K562 (cell line): Measurements from ENCODE around the gene CKAP5. TPM values are rescaled to one million over a fixed set of nuclear protein-coding genes. Genes with fewer than 3 reads are reported as not detected.

ENCODE experiments used
- ATAC-seq: fragments of 200-7000 bp; cut with Tn5 transposase; 3 replicates; pipeline ENCODE4 v1.9.1; 2020; ENCODE audit warnings: moderate library complexity
- BruUV-seq: library from RNA; stranded (reverse); fragments of 400-500 nt; replicated peaks from 2 replicates; lab custom pipeline; 2021; lab: Mats Ljungman, UMichigan
- CTCF ChIA-PET: fragments of 300-600 bp; formaldehyde crosslinking; extraction: SDS; loops from one replicate; lab custom pipeline; 2021; ENCODE audit warnings: low intra/inter-chr PET ratio; lab: Yijun Ruan, JAX
- POLR2A ChIA-PET: fragments of 300-600, 350-650 bp; sonication (Branson Sonifier 250); formaldehyde crosslinking; extraction: SDS; loops from one replicate; lab custom pipeline; 2021; ENCODE audit warnings: antibody characterized with exemption, inconsistent platforms; lab: Yijun Ruan, JAX
- DNase-seq, 4 experiments: peaks; one replicate each; pipeline versions ENCODE4 v3.0.0 to v3.0.0-alpha.2; 2011 to 2018; ENCODE audit warnings: low spot score in 3 of 4, mixed read lengths in 3 of 4; ENCODE audit errors: extremely low read depth in 1 of 4
- FAIRE-seq: peaks from 2 replicates; lab custom pipeline; 2011; peaks lifted over from hg19 to GRCh38; lab: Jason Lieb, UNC
- H2AFZ ChIP-seq: 2 replicates; pipeline ENCODE4 v1.6.0; 2011; ENCODE audit warnings: low read depth, low read length, control low read depth, inconsistent platforms
- H3K27ac ChIP-seq: fragments of 200-600 bp; 3 replicates; pipeline ENCODE4 v1.8.0; 2011; ENCODE audit warnings: low read depth, mild to moderate bottlenecking, control low read depth, inconsistent platforms, low read length, moderate library complexity, mixed read lengths; ENCODE audit errors: extremely low read depth
- H3K27me3 ChIP-seq, 2 experiments: fragments of 300-600 bp in 1 of 2; 2 replicates in 1 of 2; 3 replicates in 1 of 2; pipeline versions ENCODE4 v1.6.0 to v1.8.0; 2011; ENCODE audit warnings: inconsistent platforms in 2 of 2, low read length in 2 of 2, mild to moderate bottlenecking in 1 of 2, mixed read lengths in 1 of 2, moderate library complexity in 1 of 2; ENCODE audit not compliant: control insufficient read depth in 2 of 2, insufficient read depth in 2 of 2
- H3K36me3 ChIP-seq: fragments of 300-600 bp; 3 replicates; pipeline ENCODE4 v1.8.0; 2011; ENCODE audit warnings: mild to moderate bottlenecking, low read length, inconsistent platforms; ENCODE audit not compliant: control insufficient read depth, insufficient read depth
- H3K4me1 ChIP-seq, 2 experiments: fragments of 200-600 bp in 1 of 2; replicated peaks in 1 of 2; 2 replicates in 1 of 2; 3 replicates in 1 of 2; pipeline versions ENCODE4 v1.5.1 to v1.8.0; 2011; ENCODE audit warnings: inconsistent platforms in 2 of 2, low read length in 2 of 2, mild to moderate bottlenecking in 1 of 2, mixed read lengths in 1 of 2, moderate library complexity in 1 of 2; ENCODE audit not compliant: control insufficient read depth in 2 of 2, insufficient read depth in 2 of 2
- H3K4me2 ChIP-seq: 2 replicates; pipeline ENCODE4 v1.6.1; 2011; ENCODE audit warnings: low read length, control low read depth, inconsistent platforms, mixed read lengths; ENCODE audit not compliant: insufficient read depth
- H3K4me3 ChIP-seq: fragments of 200-600 bp; sonication (generic), shearing (Covaris generic); 2 replicates; pipeline ENCODE4 v1.5.1; 2016; ENCODE audit warnings: control low read depth, inconsistent platforms
- H3K79me2 ChIP-seq: fragments of 200-600 bp; 3 replicates; pipeline ENCODE4 v1.8.0; 2011; ENCODE audit warnings: low read length, inconsistent platforms; ENCODE audit not compliant: control insufficient read depth, insufficient read depth
- H3K9ac ChIP-seq, 2 experiments: 2 replicates each; pipeline versions ENCODE4 v1.6.0 to v1.6.1; 2011; ENCODE audit warnings: low read depth in 2 of 2, low read length in 2 of 2, control low read depth in 1 of 2, inconsistent platforms in 1 of 2, mild to moderate bottlenecking in 1 of 2, mixed read lengths in 1 of 2; ENCODE audit not compliant: insufficient read depth in 1 of 2
- H3K9me1 ChIP-seq: one replicate; pipeline ENCODE4 v1.6.0; 2011; ENCODE audit warnings: inconsistent platforms, mild to moderate bottlenecking, low read length, moderate library complexity; ENCODE audit not compliant: control insufficient read depth, insufficient read depth
- H3K9me3 ChIP-seq: replicated peaks from 2 replicates; pipeline ENCODE4 v1.5.1; 2011; ENCODE audit warnings: low read depth, low read length, inconsistent platforms; ENCODE audit not compliant: control insufficient read depth, insufficient read depth
- H4K20me1 ChIP-seq: replicated peaks from 2 replicates; pipeline ENCODE4 v1.6.1; 2011; ENCODE audit warnings: low read length, inconsistent platforms, mixed read lengths; ENCODE audit not compliant: control insufficient read depth, insufficient read depth
- FOXA1 ChIP-seq: fragments of 450-650 bp; IDR thresholded peaks from 2 replicates; pipeline ENCODE4 v1.6.1; 2016; ENCODE audit warnings: mild to moderate bottlenecking, borderline replicate concordance
- FOXP1 ChIP-seq: sonication (generic); formaldehyde crosslinking; IDR thresholded peaks from 2 replicates; pipeline ENCODE4 v1.8.0; 2022; ENCODE audit warnings: mild to moderate bottlenecking, missing genetic modification reagents
- HNRNPH1 ChIP-seq: fragments of 200-400 bp; formaldehyde crosslinking; optimal IDR thresholded peaks from 2 replicates; pipeline ENCODE3; 2017; ENCODE audit warnings: low read depth, mild to moderate bottlenecking, low read length, moderate library complexity
- MYBL2 ChIP-seq, 2 experiments: fragments of 450-650 bp in 1 of 2; sonication (generic) in 1 of 2; formaldehyde crosslinking in 1 of 2; IDR thresholded peaks; 2 replicates each; pipeline versions ENCODE4 v1.6.1 to v1.8.1; 2017 to 2022; ENCODE audit warnings: borderline replicate concordance in 1 of 2, inconsistent platforms in 1 of 2, low read depth in 1 of 2, mild to moderate bottlenecking in 1 of 2, missing genetic modification reagents in 1 of 2, moderate library complexity in 1 of 2
- NFXL1 ChIP-seq: fragments of 450-650 bp; formaldehyde crosslinking; IDR thresholded peaks from 2 replicates; pipeline ENCODE4 v1.4.0; 2021; ENCODE audit warnings: mild to moderate bottlenecking
- OTX1 ChIP-seq: fragments of 450-650 bp; formaldehyde crosslinking; IDR thresholded peaks from 2 replicates; pipeline ENCODE4 v1.4.0; 2022; ENCODE audit warnings: mild to moderate bottlenecking
- SMAD3 ChIP-seq: fragments of 450-650 bp; formaldehyde crosslinking; conservative IDR thresholded peaks from 2 replicates; pipeline ENCODE4 v1.4.0; 2020; ENCODE audit warnings: mild to moderate bottlenecking
- TGIF2 ChIP-seq: sonication (generic); formaldehyde crosslinking; IDR thresholded peaks from 2 replicates; pipeline ENCODE4 v1.8.1; 2022; ENCODE audit warnings: mild to moderate bottlenecking, missing genetic modification reagents, moderate library complexity
- ZNF12 ChIP-seq: sonication (generic); formaldehyde crosslinking; IDR thresholded peaks from 2 replicates; pipeline ENCODE4 v1.4.0; 2020; ENCODE audit warnings: mild to moderate bottlenecking, missing genetic modification reagents
- ZSCAN29 ChIP-seq: fragments of 450-650 bp; IDR thresholded peaks from 2 replicates; pipeline ENCODE4 v1.6.1; 2017
- WGBS: fragments of 100-300 bp; shearing (Covaris generic); methylation state at CpG from one replicate; pipeline ENCODE4 v1.1.6; 2016; ENCODE audit warnings: low coverage, mixed read lengths; ENCODE audit not compliant: insufficient coverage; ENCODE audit errors: missing lambda C conversion rate; 5-methylcytosine and 5-hydroxymethylcytosine counted together
- in situ Hi-C: fragments of 300-500 bp; cut with MboI; formaldehyde crosslinking; loops from 4 replicates; pipeline ENCODE4 v1.15.0; 2018; ENCODE audit warnings: inconsistent platforms, mixed read lengths
- intact Hi-C: fragments of 100-400 bp; cut with micrococcal nuclease; formaldehyde crosslinking; loops from 2 replicates; pipeline ENCODE4 v1.14.2; 2022
- polyA plus RNA-seq, 8 experiments: library from polyadenylated mRNA; depleted of rRNA in 4 of 8; stranded (reverse) in 5 of 8; unstranded in 3 of 8; fragments of >200 nt; fragmentation: Nextera tagmentation in 2 of 8; fragmentation: Illumina TruSeq in 1 of 8; extraction: Ambion mirVana in 2 of 8; extraction: Trizol in 1 of 8; gene quantifications; 2 replicates each; pipeline versions ENCODE4 v1.2.1 to v1.2.3, GENCODE V29; 2011 to 2014; ENCODE audit warnings: inconsistent platforms in 1 of 8, missing spikeins in 1 of 8
- total RNA-seq, 7 experiments: library from RNA; depleted of rRNA in 6 of 7; stranded (reverse); fragments of >200 nt in 6 of 7; fragmentation: Illumina TruSeq in 2 of 7; extraction: Trizol in 2 of 7; gene quantifications; 2 replicates each; pipeline versions ENCODE4 v1.2.1 to v1.2.3, GENCODE V29; 2011 to 2021; ENCODE audit warnings: low replicate concordance in 1 of 7

Gene CKAP5
- total and polyA plus RNA-seq, 9 of the 15 experiments (the other 6 are each of a cell fraction or from before 2014, with no cell fraction given), result 60.1 to 239 (median 139) TPM

- Histone ChIP-seq H3K27me3 (peaks cover 11 to 38% of the 10 kb centered on the region in 2 experiments), H3K27ac (no peak overlapping the region), H2AFZ (no peak overlapping the region), H3K9me3 (no peaks in the 10 kb centered on the region), H3K4me1 (peaks cover 0 to 4% of the 10 kb centered on the region in 2 experiments; a peak in 2 of 5 replicates), H4K20me1 (peaks cover 9% of the 10 kb centered on the region; the same call in 1 of the 2 replicates), H3K79me2 (no peaks in the 10 kb centered on the region), H3K4me3 (no peak overlapping the region), H3K9ac (no peak overlapping the region), H3K9me1 (no peaks in the 10 kb centered on the region), H3K4me2 (no peak overlapping the region), H3K36me3 (no peaks in the 10 kb centered on the region)
- ATAC-seq (no peak), FAIRE-seq (no peak), DNase-seq (no peak)
- intact Hi-C loops (no loop called here), in situ Hi-C loops (no loop called here)
- ChIA-PET CTCF (interaction anchor here (0.5 kb wide), 1 partner anchor 17 kb away, joined by 3 read pairs; no protein-coding TSS in a partner anchor), POLR2A (interaction anchor here (0.9 kb wide), 1 partner anchor 252 kb away, joined by 3 read pairs; no protein-coding TSS in a partner anchor)
- BruUV-seq, result no TSS peak
- WGBS, result 25% methylated on average over 16 of the region's 16 CpGs
- TF ChIP-seq OTX1 (CRISPR knock-in tag) (no peak), TGIF2 (CRISPR knock-in tag) (no peak), MYBL2 (IDR thresholded peaks at IDR 0.05; ENCODE audit: low read depth) (no peak), MYBL2 (CRISPR knock-in tag; IDR thresholded peaks at IDR 0.05; ENCODE audit: borderline replicate concordance) (no peak), NFXL1 (CRISPR knock-in tag) (no peak), HNRNPH1 (no peak), FOXP1 (no peak), ZSCAN29 (no peak), ZNF12 (CRISPR knock-in tag) (no peak), FOXA1 (no peak), SMAD3 (CRISPR knock-in tag) (no peak)
Observed at GRCh38 chr11:46894506-46894905, 48.4 kb upstream of the CKAP5 start.
